CMK (cell line): Measurements from ENCODE around the gene REPIN1.

Experiments
- DNase-seq: peaks from one replicate; pipeline ENCODE4 v3.0.0-alpha.2; 2010; ENCODE audit warnings: low read depth

The REPIN1 gene

GRCh38 chr7:150407588-150408392 lies 39.2 kb downstream of the REPIN1 start:
- no peak for DNase-seq

GRCh38 chr7:150408393-150409299 lies 40.0 kb downstream of the REPIN1 start:
- no peak for DNase-seq

- DNase-seq = no peak
Measured at GRCh38 chr7:150409300-150410030, 40.8 kb downstream of the REPIN1 start.

- no peak for DNase-seq
Measured at GRCh38 chr7:150410131-150410530, 41.5 kb downstream of the REPIN1 start.

- DNase-seq = no peak
Measured at GRCh38 chr7:150410680-150411346, 42.2 kb downstream of the REPIN1 start.

- no peak for DNase-seq
Measured at GRCh38 chr7:150411606-150412005, 43.0 kb downstream of the REPIN1 start.

- no peak for DNase-seq
Measured at GRCh38 chr7:150412016-150412415, 43.4 kb downstream of the REPIN1 start.

- no peak for DNase-seq
Measured at GRCh38 chr7:150412518-150413488, 44.2 kb downstream of the REPIN1 start.

GRCh38 chr7:150413640-150414081 lies 45.0 kb downstream of the REPIN1 start:
- no peak for DNase-seq

GRCh38 chr7:150415161-150416153 lies 46.8 kb downstream of the REPIN1 start:
- no peak for DNase-seq

GRCh38 chr7:150417239-150417638 lies 48.6 kb downstream of the REPIN1 start:
- no peak for DNase-seq

GRCh38 chr7:150417863-150418262 lies 49.2 kb downstream of the REPIN1 start:
- DNase-seq = no peak

GRCh38 chr7:150420242-150420641 lies 51.6 kb downstream of the REPIN1 start:
- DNase-seq = no peak

GRCh38 chr7:150420987-150421674 lies 52.5 kb downstream of the REPIN1 start:
- DNase-seq = no peak

GRCh38 chr7:150421831-150422230 lies 53.2 kb downstream of the REPIN1 start:
- DNase-seq = no peak
